Measurements from ENCODE around the gene ARGLU1.

ARGLU1 gene

DNA sequence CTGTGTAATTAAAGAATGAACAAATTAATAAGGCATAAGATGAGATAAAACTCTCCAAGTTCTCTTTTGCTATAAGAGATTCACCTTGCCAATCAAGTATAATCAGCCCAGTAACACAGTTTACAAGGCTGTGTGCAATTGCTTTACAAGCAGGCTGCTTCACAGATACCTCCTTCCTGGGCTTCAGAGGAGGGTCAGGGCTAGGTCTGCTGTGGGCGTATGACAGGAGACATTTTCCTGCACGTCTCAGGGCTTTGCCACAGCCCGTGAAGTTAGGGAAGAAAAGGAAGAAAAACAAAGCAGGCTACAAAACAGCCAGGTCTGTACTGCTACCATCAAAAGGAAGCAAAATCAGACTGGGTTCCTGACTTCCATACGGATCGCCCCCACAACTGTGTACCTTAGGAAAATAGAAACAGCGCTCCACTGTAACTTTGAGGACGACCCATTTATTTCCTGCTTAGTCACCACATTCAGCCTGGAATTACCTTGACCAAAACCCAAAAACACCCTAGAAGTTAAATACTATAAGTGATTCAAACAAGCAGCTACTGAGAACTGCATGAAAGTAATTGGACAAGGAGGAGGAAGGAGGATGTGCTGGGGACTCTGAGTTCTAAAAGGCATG lies 44.9 kb downstream of the ARGLU1 start:
- no peak for DNase-seq (ENCODE audit: low spot score)
- no CpG with 5 or more reads among the region's 7 CpGs for whole genome bisulfite sequencing, 2 donors (ENCODE audit: extremely low coverage in 2 of 2, insufficient read length in 2 of 2, insufficient replicate concordance in 1 of 2)
- H3K4me2 ChIP-seq (ENCODE audit: insufficient read depth, low read length, poor library complexity, severe bottlenecking): no peak overlapping the region

DNA sequence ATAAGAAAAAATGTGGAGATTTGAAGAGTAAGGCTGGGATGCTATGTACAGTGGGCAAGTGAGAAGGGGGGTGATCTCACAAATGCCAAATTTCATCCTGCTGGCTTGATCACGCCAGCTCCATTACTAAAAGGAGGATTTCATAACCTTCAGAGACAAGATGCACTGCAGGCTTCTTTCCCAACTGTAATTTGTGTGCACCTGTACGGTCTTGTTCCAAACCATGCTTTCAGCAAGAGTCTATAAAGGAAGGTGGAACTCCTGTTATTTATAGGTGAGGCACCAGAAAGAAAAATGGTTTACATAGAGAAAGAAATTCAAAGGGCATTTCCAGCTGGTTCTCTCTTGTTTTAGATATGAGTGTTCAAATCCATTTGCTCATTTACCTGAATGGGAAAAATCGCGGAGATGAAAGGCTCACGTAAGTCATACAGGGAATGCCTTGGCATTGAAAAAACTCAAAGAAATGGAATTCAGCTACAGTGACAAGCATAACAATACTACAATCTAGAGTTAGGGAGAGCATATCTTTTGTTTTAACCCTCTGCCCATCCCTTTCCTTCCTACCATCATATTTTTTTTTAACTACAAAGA lies 45.7 kb downstream of the ARGLU1 start:
- Histone ChIP-seq H3K18ac (ENCODE audit: low read length) (no peak overlapping the region), H2BK5ac (ENCODE audit: low read length) (no peak overlapping the region), H2AK5ac (ENCODE audit: low read depth, low read length) (no peak overlapping the region), H3K4me3 (ENCODE audit: low read length in 2 of 2) (no peak overlapping the region), H3K4me1 (ENCODE audit: control insufficient read depth in 2 of 2, insufficient read depth in 1 of 2, low read depth in 1 of 2, low read length in 2 of 2) (peaks cover 19 to 22% of the 10 kb centered on the region in 2 donors), H3K79me1 (ENCODE audit: low read depth, low read length) (peaks cover 3% of the 10 kb centered on the region), H4K8ac (ENCODE audit: low read depth, low read length) (no peak overlapping the region), H3K23ac (ENCODE audit: low read depth, low read length, poor library complexity) (no peak overlapping the region), H3K36me3 (replicated peaks in 1 of 2; ENCODE audit: control insufficient read depth in 2 of 2, insufficient read depth in 2 of 2, low read length in 2 of 2) (peaks cover 7 to 98% of the 10 kb centered on the region in 2 donors), H3K4me2 (ENCODE audit: insufficient read depth, low read length, poor library complexity, severe bottlenecking) (no peak overlapping the region), H2BK120ac (ENCODE audit: low read depth, low read length) (no peak overlapping the region), H2AFZ (ENCODE audit: low read length) (no peak overlapping the region), H2BK12ac (ENCODE audit: low read length) (no peak overlapping the region), H3K27me3 (ENCODE audit: control insufficient read depth in 3 of 3, insufficient read depth in 3 of 3, low read depth in 1 of 3, low read length in 3 of 3) (no peaks in the 10 kb centered on the region), H2BK15ac (ENCODE audit: low read length) (no peak overlapping the region), H3K14ac (ENCODE audit: low read length) (no peak overlapping the region), H3K4ac (ENCODE audit: low read length) (no peak overlapping the region), H4K91ac (ENCODE audit: low read depth, low read length, poor library complexity) (no peak overlapping the region), H3K9me3 (replicated peaks in 1 of 2; ENCODE audit: control insufficient read depth in 2 of 2, insufficient read depth in 1 of 2, low read depth in 1 of 2, low read length in 2 of 2) (peaks cover 0 to 11% of the 10 kb centered on the region in 2 donors), H3K9ac (ENCODE audit: low read depth, low read length, poor library complexity) (no peak overlapping the region), H3K27ac (replicated peaks; ENCODE audit: low read length) (no peak overlapping the region)
- WGBS, 2 donors (ENCODE audit: extremely low coverage in 2 of 2, insufficient read length in 2 of 2, insufficient replicate concordance in 1 of 2): no CpG with 5 or more reads among the region's 5 CpGs
- DNase-seq (ENCODE audit: low spot score): no peak

More for the DNA sequence above, 44.9 kb downstream of the ARGLU1 start:
- Histone ChIP-seq H4K91ac (ENCODE audit: low read depth, low read length, poor library complexity) (no peak overlapping the region), H4K8ac (ENCODE audit: low read depth, low read length) (no peak overlapping the region), H3K9me3 (replicated peaks in 1 of 2; ENCODE audit: control insufficient read depth in 2 of 2, insufficient read depth in 1 of 2, low read depth in 1 of 2, low read length in 2 of 2) (peaks cover 0 to 5% of the 10 kb centered on the region in 2 donors), H3K4me1 (ENCODE audit: control insufficient read depth in 2 of 2, insufficient read depth in 1 of 2, low read depth in 1 of 2, low read length in 2 of 2) (peaks cover 18 to 30% of the 10 kb centered on the region in 2 donors), H2BK5ac (ENCODE audit: low read length) (no peak overlapping the region), H3K23ac (ENCODE audit: low read depth, low read length, poor library complexity) (no peak overlapping the region), H3K79me1 (ENCODE audit: low read depth, low read length) (no peaks in the 10 kb centered on the region), H3K36me3 (replicated peaks in 1 of 2; ENCODE audit: control insufficient read depth in 2 of 2, insufficient read depth in 2 of 2, low read length in 2 of 2) (peaks cover 5 to 95% of the 10 kb centered on the region in 2 donors), H3K27ac (replicated peaks; ENCODE audit: low read length) (no peak overlapping the region), H3K4me3 (ENCODE audit: low read length in 2 of 2) (no peak overlapping the region), H2BK12ac (ENCODE audit: low read length) (no peak overlapping the region), H2BK15ac (ENCODE audit: low read length) (no peak overlapping the region), H3K18ac (ENCODE audit: low read length) (no peak overlapping the region), H3K27me3 (ENCODE audit: control insufficient read depth in 3 of 3, insufficient read depth in 3 of 3, low read depth in 1 of 3, low read length in 3 of 3) (no peaks in the 10 kb centered on the region), H3K4ac (ENCODE audit: low read length) (no peak overlapping the region), H2AFZ (ENCODE audit: low read length) (no peak overlapping the region), H3K14ac (ENCODE audit: low read length) (no peak overlapping the region), H3K9ac (ENCODE audit: low read depth, low read length, poor library complexity) (no peak overlapping the region), H2BK120ac (ENCODE audit: low read depth, low read length) (no peak overlapping the region), H2AK5ac (ENCODE audit: low read depth, low read length) (no peak overlapping the region)

GRCh38 chr13:106521095-106521799 lies 46.7 kb downstream of the ARGLU1 start:
- Histone ChIP-seq H3K27me3 (ENCODE audit: control insufficient read depth in 3 of 3, insufficient read depth in 3 of 3, low read depth in 1 of 3, low read length in 3 of 3) (no peaks in the 10 kb centered on the region), H3K18ac (ENCODE audit: low read length) (no peak overlapping the region), H3K27ac (replicated peaks; ENCODE audit: low read length) (no peak overlapping the region), H2BK15ac (ENCODE audit: low read length) (no peak overlapping the region), H2BK120ac (ENCODE audit: low read depth, low read length) (no peak overlapping the region), H3K79me1 (ENCODE audit: low read depth, low read length) (peaks cover 3% of the 10 kb centered on the region), H2BK5ac (ENCODE audit: low read length) (no peak overlapping the region), H3K9me3 (replicated peaks in 1 of 2; ENCODE audit: control insufficient read depth in 2 of 2, insufficient read depth in 1 of 2, low read depth in 1 of 2, low read length in 2 of 2) (peaks cover 0 to 13% of the 10 kb centered on the region in 2 donors), H4K91ac (ENCODE audit: low read depth, low read length, poor library complexity) (no peak overlapping the region), H3K4me1 (ENCODE audit: control insufficient read depth in 2 of 2, insufficient read depth in 1 of 2, low read depth in 1 of 2, low read length in 2 of 2) (peaks cover 20 to 21% of the 10 kb centered on the region in 2 donors), H3K4me2 (ENCODE audit: insufficient read depth, low read length, poor library complexity, severe bottlenecking) (no peak overlapping the region), H2BK12ac (ENCODE audit: low read length) (no peak overlapping the region), H2AK5ac (ENCODE audit: low read depth, low read length) (no peak overlapping the region), H3K4me3 (ENCODE audit: low read length in 2 of 2) (no peak overlapping the region), H3K4ac (ENCODE audit: low read length) (no peak overlapping the region), H4K8ac (ENCODE audit: low read depth, low read length) (no peak overlapping the region), H2AFZ (ENCODE audit: low read length) (no peak overlapping the region), H3K36me3 (replicated peaks in 1 of 2; ENCODE audit: control insufficient read depth in 2 of 2, insufficient read depth in 2 of 2, low read length in 2 of 2) (peaks cover 9 to 98% of the 10 kb centered on the region in 2 donors), H3K14ac (ENCODE audit: low read length) (no peak overlapping the region), H3K9ac (ENCODE audit: low read depth, low read length, poor library complexity) (no peak overlapping the region), H3K23ac (ENCODE audit: low read depth, low read length, poor library complexity) (no peak overlapping the region)
- DNase-seq (ENCODE audit: low spot score): no peak
- no CpG with 5 or more reads among the region's 5 CpGs for WGBS, 2 donors (ENCODE audit: extremely low coverage in 2 of 2, insufficient read length in 2 of 2, insufficient replicate concordance in 1 of 2)
